GM12878 (cell line): ENCODE measurements around the gene ASGR1. TPM values are rescaled to one million over a fixed set of nuclear protein-coding genes. Genes with fewer than 3 reads are reported as not detected.

ENCODE experiments used
- ATAC-seq: fragments of 200-7000 bp; cut with Tn5 transposase; 3 replicates; pipeline ENCODE4 v1.9.1; 2020; ENCODE audit warnings: mild to moderate bottlenecking, moderate library complexity
- BruUV-seq: library from RNA; stranded (reverse); fragments of 400-500 nt; replicated peaks from 2 replicates; lab custom pipeline; 2021; lab: Mats Ljungman, UMichigan
- CTCF ChIA-PET: fragments of 300-600 bp; sonication (Branson Sonifier 250); formaldehyde crosslinking; extraction: SDS; loops from one replicate; lab custom pipeline; 2021; ENCODE audit warnings: inconsistent platforms; lab: Yijun Ruan, JAX
- POLR2A ChIA-PET: fragments of 350-600 bp; formaldehyde crosslinking; extraction: SDS; loops from one replicate; lab custom pipeline; 2021; ENCODE audit warnings: inconsistent platforms; lab: Charles Lee
- RAD21 ChIA-PET: fragments of 300-600 bp; sonication (Branson Sonifier 250); formaldehyde crosslinking; loops from one replicate; lab custom pipeline; 2023; ENCODE audit warnings: antibody characterized with exemption; ENCODE audit not compliant: unreplicated experiment; lab: Charles Lee
- SMC1A ChIA-PET: fragments of 300-600 bp; sonication (Branson Sonifier 250); formaldehyde crosslinking; loops from one replicate; lab custom pipeline; 2023; ENCODE audit not compliant: unreplicated experiment, uncharacterized antibody; lab: Charles Lee
- DNase-seq: peaks from one replicate; pipeline ENCODE4 v3.0.0-alpha.2; 2011; ENCODE audit warnings: low read depth, low spot score
- FAIRE-seq: peaks from 3 replicates; lab custom pipeline; 2011; peaks lifted over from hg19 to GRCh38; lab: Jason Lieb, UNC
- H2AFZ ChIP-seq: 2 replicates; pipeline ENCODE4 v1.6.0; 2011; ENCODE audit warnings: low read depth, low read length, control low read depth; ENCODE audit not compliant: control insufficient read depth
- H3K27ac ChIP-seq: 2 replicates; pipeline ENCODE4 v1.5.1; 2011; ENCODE audit warnings: control low read depth; ENCODE audit not compliant: control insufficient read depth, insufficient read depth
- H3K27me3 ChIP-seq, 2 experiments: replicated peaks in 1 of 2; 2 replicates each; pipeline versions ENCODE4 v1.6.0 to v1.6.1; 2011; ENCODE audit warnings: low read length in 1 of 2; ENCODE audit not compliant: control insufficient read depth in 2 of 2, insufficient read depth in 2 of 2
- H3K36me3 ChIP-seq, 2 experiments: 2 replicates each; pipeline ENCODE4 v1.5.1; 2011; ENCODE audit warnings: low read length in 1 of 2; ENCODE audit not compliant: control insufficient read depth in 2 of 2, insufficient read depth in 2 of 2
- H3K4me1 ChIP-seq: 2 replicates; pipeline ENCODE4 v1.6.1; 2011; ENCODE audit warnings: mild to moderate bottlenecking, low read length, moderate library complexity, mixed read lengths; ENCODE audit not compliant: control insufficient read depth, insufficient read depth
- H3K4me2 ChIP-seq: 2 replicates; pipeline ENCODE4 v1.6.0; 2011; ENCODE audit warnings: control low read depth; ENCODE audit not compliant: control insufficient read depth, insufficient read depth
- H3K4me3 ChIP-seq: fragments of 200-600 bp; sonication (generic); 2 replicates; pipeline ENCODE4 v1.5.1; 2016
- H3K79me2 ChIP-seq: 2 replicates; pipeline ENCODE4 v1.6.0; 2011; ENCODE audit warnings: low read length; ENCODE audit not compliant: control insufficient read depth, insufficient read depth
- H3K9ac ChIP-seq: 2 replicates; pipeline ENCODE4 v1.8.0; 2011; ENCODE audit warnings: low read length, control low read depth, mixed read lengths; ENCODE audit not compliant: control insufficient read depth, insufficient read depth
- H3K9me3 ChIP-seq: replicated peaks from 3 replicates; pipeline ENCODE4 v1.5.1; 2011; ENCODE audit warnings: mild to moderate bottlenecking, low read length; ENCODE audit not compliant: control insufficient read depth, insufficient read depth
- H4K20me1 ChIP-seq: 2 replicates; pipeline ENCODE4 v1.6.0; 2011; ENCODE audit not compliant: control insufficient read depth, insufficient read depth
- ATF2 ChIP-seq: IDR thresholded peaks from 2 replicates; pipeline ENCODE4 v1.6.1; 2012; ENCODE audit warnings: low read length, inconsistent platforms
- CTCF ChIP-seq, 3 experiments: IDR thresholded peaks in 2 of 3; conservative IDR thresholded peaks in 1 of 3; 2 replicates each; pipeline ENCODE4 v1.5.1; 2011; ENCODE audit warnings: low read depth in 3 of 3, low read length in 3 of 3, mild to moderate bottlenecking in 3 of 3, control low read depth in 2 of 3, moderate library complexity in 2 of 3, inconsistent platforms in 1 of 3, mixed read lengths in 1 of 3; ENCODE audit not compliant: control insufficient read depth in 2 of 3, insufficient read depth in 1 of 3; ENCODE audit errors: extremely low read depth in 1 of 3
- EGR1 ChIP-seq, 2 experiments: IDR thresholded peaks; 1 replicate in 1 of 2; 2 replicates in 1 of 2; pipeline ENCODE4 v1.6.1; 2011 to 2012; ENCODE audit warnings: low read depth in 2 of 2, low read length in 2 of 2, borderline replicate concordance in 1 of 2, mild to moderate bottlenecking in 1 of 2, moderate library complexity in 1 of 2
- MEF2A ChIP-seq: IDR thresholded peaks from 2 replicates; pipeline ENCODE4 v1.6.1; 2011; ENCODE audit warnings: low read depth, mild to moderate bottlenecking, low read length, moderate library complexity; ENCODE audit not compliant: insufficient read depth
- POU2F2 ChIP-seq: IDR thresholded peaks from 3 replicates; pipeline ENCODE4 v1.6.1; 2011; ENCODE audit warnings: low read depth, mild to moderate bottlenecking, low read length, borderline replicate concordance
- ZNF217 ChIP-seq: fragments of 450-650 bp; IDR thresholded peaks from 2 replicates; pipeline ENCODE4 v1.6.1; 2017; ENCODE audit warnings: antibody characterized with exemption, mild to moderate bottlenecking
- WGBS: methylation state at CpG from one replicate; pipeline ENCODE4 v1.1.6; 2016; ENCODE audit warnings: low lambda C conversion rate; ENCODE audit not compliant: insufficient replicate concordance, insufficient coverage; ENCODE audit errors: missing lambda C conversion rate; 5-methylcytosine and 5-hydroxymethylcytosine counted together
- in situ Hi-C: fragments of 300-500 bp; cut with MboI; formaldehyde crosslinking; loops from 9 replicates; pipeline ENCODE4 v1.14.3; 2018; ENCODE audit warnings: mixed read lengths
- intact Hi-C: fragments of 100-400 bp; cut with micrococcal nuclease; formaldehyde crosslinking; loops from one replicate; pipeline ENCODE4 v1.14.2; 2022; ENCODE audit not compliant: unreplicated experiment
- polyA plus RNA-seq, 11 experiments: library from polyadenylated mRNA; depleted of rRNA in 4 of 11; unstranded in 6 of 11; stranded (reverse) in 5 of 11; fragments of >200 nt; fragmentation: Nextera tagmentation in 4 of 11; fragmentation: Illumina TruSeq in 1 of 11; extraction: Ambion mirVana in 4 of 11; extraction: Trizol in 1 of 11; gene quantifications; 1 replicate in 1 of 11; 2 replicates in 10 of 11; pipeline versions ENCODE4 v1.2.1 to v1.2.3, GENCODE V29; 2011 to 2016; ENCODE audit warnings: inconsistent platforms in 2 of 11, missing spikeins in 2 of 11, low read depth in 1 of 11
- total RNA-seq, 4 experiments: library from RNA; depleted of rRNA in 3 of 4; stranded (reverse); fragments of >200 nt in 3 of 4; fragmentation: Illumina TruSeq in 1 of 4; extraction: Trizol in 1 of 4; gene quantifications; 2 replicates each; pipeline versions ENCODE4 v1.2.1 to v1.2.3, GENCODE V29; 2013 to 2021

The ASGR1 gene
- total and polyA plus RNA-seq, 10 of the 15 experiments (the other 5 are each of a cell fraction or from before 2014, with no cell fraction given): 0.06 to 0.34 (median 0.14) TPM; not detected in 6

GRCh38 chr17:7131423-7131791 is 47.8 kb downstream of the ASGR1 start:
- H3K36me3 ChIP-seq: no peaks in the 10 kb centered on the region
- 97% methylated on average over 5 of the region's 5 CpGs for WGBS
- ATAC-seq (no peak), FAIRE-seq (no peak), DNase-seq (no peak)
- H3K4me1 ChIP-seq: peaks cover 27% of the 10 kb centered on the region
- H3K27me3 ChIP-seq: no peaks in the 10 kb centered on the region
- peak overlapping the region; percentile 99 for H3K27ac ChIP-seq
- TF ChIP-seq POU2F2: no peak
- no peak for TF ChIP-seq ZNF217
- TF ChIP-seq CTCF (IDR thresholded peaks at IDR 0.05 in 2 of 3, conservative IDR thresholded peaks at IDR 0.05 in 1 of 3; ENCODE audit: control insufficient read depth in 2 of 3, extremely low read depth in 1 of 3, insufficient read depth in 1 of 3, low read depth in 3 of 3, low read length in 3 of 3): no peak
- TF ChIP-seq EGR1 (IDR thresholded peaks at IDR 0.05; ENCODE audit: borderline replicate concordance in 1 of 2, low read depth in 2 of 2, low read length in 2 of 2): no peak
- no peak for TF ChIP-seq MEF2A
- TF ChIP-seq ATF2: no peak
- H3K4me2 ChIP-seq: no peak overlapping the region; the same call in 1 of the 2 replicates
- CTCF ChIA-PET: interaction anchor here (0.6 to 12.7 kb wide), 4 partner anchors 14 to 612 kb away, joined by 3 to 590 read pairs (median 4); partner anchors contain the start of gene SLC16A11
- no peaks in the 10 kb centered on the region for H3K9me3 ChIP-seq
- RAD21 ChIA-PET: interaction anchor here (1.3 to 9.9 kb wide), 6 partner anchors 10 to 109 kb away, joined by 3 to 269 read pairs (median 8); partner anchors contain the start of genes BCL6B and SLC16A11
- H3K79me2 ChIP-seq: no peaks in the 10 kb centered on the region
- peak overlapping the region; percentile 36 for H3K9ac ChIP-seq
- no TSS peak for BruUV-seq
- SMC1A ChIA-PET: interaction anchor here (1.3 to 11.2 kb wide), 3 partner anchors 8 to 81 kb away, joined by 3 to 356 read pairs (median 25); partner anchors contain the start of gene SLC16A11
- in situ Hi-C loops: no loop called here
- intact Hi-C loops: no loop called here
- POLR2A ChIA-PET: interaction anchor here (2.4 kb wide), 1 partner anchor 94 kb away, joined by 9 read pairs; no protein-coding TSS in a partner anchor
- no peak overlapping the region for H3K4me3 ChIP-seq
- peak overlapping the region; percentile 68; the same call in 1 of the 2 replicates for H2AFZ ChIP-seq
- H4K20me1 ChIP-seq: no peaks in the 10 kb centered on the region
